Right atrium auricular region (tissue), 2 donors: ENCODE results near the gene VASH1. TPM values are rescaled to one million over a fixed set of nuclear protein-coding genes. Genes with fewer than 3 reads are reported as not detected.

Experiments used
- DNase-seq: peaks from one replicate; pipeline ENCODE4 v3.0.0-alpha.2; 2019; ENCODE audit warnings: low spot score
- H3K27ac ChIP-seq, 2 donors: fragments of 200-600 bp; sonication (generic); 1 replicate in 1 of 2; 2 replicates in 1 of 2; pipeline ENCODE4 v1.5.1; 2016 to 2019
- H3K27me3 ChIP-seq, 2 donors: fragments of 200-600 bp; sonication (generic); one replicate each; pipeline versions ENCODE4 v1.5.1 to v1.6.0; 2017 to 2019
- H3K36me3 ChIP-seq: fragments of 200-600 bp; sonication (generic); one replicate; pipeline ENCODE4 v1.5.1; 2016
- H3K4me1 ChIP-seq, 2 donors: fragments of 200-600 bp; sonication (generic); one replicate each; pipeline versions ENCODE4 v1.5.1 to v1.6.0; 2017 to 2019
- H3K4me3 ChIP-seq, 2 donors: fragments of 200-600 bp; sonication (generic); 1 replicate in 1 of 2; 2 replicates in 1 of 2; pipeline ENCODE4 v1.5.1; 2017 to 2019; ENCODE audit warnings: mild to moderate bottlenecking in 1 of 2, moderate library complexity in 1 of 2
- H3K9me3 ChIP-seq, 2 donors: fragments of 200-600 bp; sonication (generic); one replicate each; pipeline ENCODE4 v1.5.1; 2019
- total RNA-seq, 2 donors: library from RNA; depleted of rRNA; stranded (reverse); fragments of >200 nt; gene quantifications; one replicate each; pipeline ENCODE4 v1.1.0, GENCODE V29; 2016
- TF ChIP-seq, protein P1 (sequence below), 2 donors: fragments of 200-600 bp; sonication (generic); IDR thresholded peaks; one replicate each; pipeline ENCODE4 v1.5.1; 2019; ENCODE audit warnings: antibody characterized with exemption in 2 of 2

Gene VASH1
- total RNA-seq, 2 donors from 2014 or later, result 14.3 to 26.1 TPM

DNA sequence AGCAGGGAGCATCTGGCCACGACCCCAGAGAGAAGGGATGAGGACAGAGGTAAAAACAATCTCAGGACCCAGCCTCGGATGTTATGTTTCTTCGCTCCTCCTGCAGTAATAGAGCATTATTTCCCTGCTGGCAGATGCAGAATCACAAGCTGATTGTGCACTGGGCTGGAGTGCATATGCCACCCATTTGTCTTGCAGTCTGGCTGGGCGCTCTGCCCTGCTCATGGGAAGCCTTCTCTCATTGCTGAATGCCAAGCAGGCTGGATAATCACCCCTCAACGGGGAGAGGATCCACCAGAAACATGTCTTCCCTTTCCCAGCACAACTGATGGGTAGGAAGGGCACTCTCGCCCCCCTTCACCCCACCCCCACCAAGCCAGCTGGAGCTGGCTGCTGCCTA, 8.5 kb upstream of the VASH1 start:
- peaks cover 0 to 5% of the 10 kb centered on the region in 2 donors for H3K9me3 ChIP-seq
- DNase-seq, result no peak
- H3K4me1 ChIP-seq, result peaks cover 0 to 18% of the 10 kb centered on the region in 2 donors
- peak overlapping the region in 1 of 2 donors; percentile 42 for H3K27ac ChIP-seq
- no peaks in the 10 kb centered on the region for H3K36me3 ChIP-seq
- H3K4me3 ChIP-seq, result no peak overlapping the region
- no peaks in the 10 kb centered on the region for H3K27me3 ChIP-seq
- TF ChIP-seq, protein P1, sequence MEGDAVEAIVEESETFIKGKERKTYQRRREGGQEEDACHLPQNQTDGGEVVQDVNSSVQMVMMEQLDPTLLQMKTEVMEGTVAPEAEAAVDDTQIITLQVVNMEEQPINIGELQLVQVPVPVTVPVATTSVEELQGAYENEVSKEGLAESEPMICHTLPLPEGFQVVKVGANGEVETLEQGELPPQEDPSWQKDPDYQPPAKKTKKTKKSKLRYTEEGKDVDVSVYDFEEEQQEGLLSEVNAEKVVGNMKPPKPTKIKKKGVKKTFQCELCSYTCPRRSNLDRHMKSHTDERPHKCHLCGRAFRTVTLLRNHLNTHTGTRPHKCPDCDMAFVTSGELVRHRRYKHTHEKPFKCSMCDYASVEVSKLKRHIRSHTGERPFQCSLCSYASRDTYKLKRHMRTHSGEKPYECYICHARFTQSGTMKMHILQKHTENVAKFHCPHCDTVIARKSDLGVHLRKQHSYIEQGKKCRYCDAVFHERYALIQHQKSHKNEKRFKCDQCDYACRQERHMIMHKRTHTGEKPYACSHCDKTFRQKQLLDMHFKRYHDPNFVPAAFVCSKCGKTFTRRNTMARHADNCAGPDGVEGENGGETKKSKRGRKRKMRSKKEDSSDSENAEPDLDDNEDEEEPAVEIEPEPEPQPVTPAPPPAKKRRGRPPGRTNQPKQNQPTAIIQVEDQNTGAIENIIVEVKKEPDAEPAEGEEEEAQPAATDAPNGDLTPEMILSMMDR (IDR thresholded peaks at IDR 0.05), result no peak

DNA sequence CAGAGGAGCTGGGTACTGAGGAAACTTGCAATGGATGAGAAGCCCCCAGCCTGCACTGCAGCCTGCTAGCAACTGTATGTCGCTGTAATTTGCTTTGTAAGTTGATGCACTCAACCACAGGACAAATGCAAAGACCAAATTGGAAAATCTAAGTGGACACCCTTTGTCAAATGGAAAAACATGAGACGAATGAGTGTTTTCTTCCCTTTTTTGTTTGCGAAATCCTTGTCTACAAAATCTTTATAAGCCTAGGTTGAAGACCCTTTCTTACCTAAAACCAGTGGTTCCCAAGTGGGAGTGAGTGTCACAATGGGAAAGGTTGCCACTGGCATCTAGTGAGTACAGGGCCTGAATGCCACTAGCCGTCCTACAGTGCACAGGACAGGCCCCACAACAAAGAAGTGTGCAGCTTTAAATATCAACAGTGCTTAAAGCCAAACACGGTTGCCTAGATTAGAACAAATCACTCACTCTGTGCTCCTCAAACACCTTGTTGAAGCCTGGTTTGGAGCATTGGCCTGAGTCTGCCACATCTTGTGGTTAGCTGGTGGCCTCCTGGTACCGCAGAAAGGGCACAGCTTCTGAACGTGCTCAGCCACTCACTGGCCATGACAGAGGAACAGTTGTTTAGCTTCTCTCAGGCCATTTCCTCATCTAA, 7.6 kb upstream of the VASH1 start:
- Histone ChIP-seq H3K36me3 (no peaks in the 10 kb centered on the region), H3K27ac (peak overlapping the region; percentile 21 to 42), H3K4me3 (no peak overlapping the region), H3K27me3 (no peaks in the 10 kb centered on the region), H3K4me1 (peaks cover 0 to 18% of the 10 kb centered on the region in 2 donors), H3K9me3 (peaks cover 0 to 5% of the 10 kb centered on the region in 2 donors)
- TF ChIP-seq, protein P1 (IDR thresholded peaks at IDR 0.05), result no peak
- no peak for DNase-seq

DNA sequence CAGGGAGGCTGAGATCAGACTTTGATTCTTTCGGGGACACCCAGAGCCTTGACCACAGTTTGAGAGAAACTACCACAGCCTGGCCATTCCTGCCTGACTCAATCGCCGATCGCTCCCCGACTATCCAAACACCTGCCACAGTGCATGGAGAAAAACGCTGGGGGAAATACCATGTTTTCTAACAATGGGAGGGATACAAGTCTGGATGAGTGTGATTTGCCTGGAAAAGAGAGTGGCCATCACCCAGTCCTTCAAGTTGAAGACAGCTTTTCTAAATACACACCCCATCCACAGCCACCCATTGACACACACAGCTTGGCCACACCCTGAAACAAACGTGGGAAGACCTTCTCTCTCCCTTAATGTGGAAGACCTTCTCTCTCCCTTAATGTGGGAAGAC, 6.7 kb upstream of the VASH1 start:
- Histone ChIP-seq H3K4me1 (peaks cover 0 to 25% of the 10 kb centered on the region in 2 donors), H3K27ac (peak overlapping the region; percentile 21 to 42), H3K27me3 (no peaks in the 10 kb centered on the region), H3K36me3 (no peaks in the 10 kb centered on the region), H3K9me3 (no peaks in the 10 kb centered on the region), H3K4me3 (no peak overlapping the region)
- no peak for DNase-seq
- TF ChIP-seq, protein P1 (IDR thresholded peaks at IDR 0.05), result no peak

DNA sequence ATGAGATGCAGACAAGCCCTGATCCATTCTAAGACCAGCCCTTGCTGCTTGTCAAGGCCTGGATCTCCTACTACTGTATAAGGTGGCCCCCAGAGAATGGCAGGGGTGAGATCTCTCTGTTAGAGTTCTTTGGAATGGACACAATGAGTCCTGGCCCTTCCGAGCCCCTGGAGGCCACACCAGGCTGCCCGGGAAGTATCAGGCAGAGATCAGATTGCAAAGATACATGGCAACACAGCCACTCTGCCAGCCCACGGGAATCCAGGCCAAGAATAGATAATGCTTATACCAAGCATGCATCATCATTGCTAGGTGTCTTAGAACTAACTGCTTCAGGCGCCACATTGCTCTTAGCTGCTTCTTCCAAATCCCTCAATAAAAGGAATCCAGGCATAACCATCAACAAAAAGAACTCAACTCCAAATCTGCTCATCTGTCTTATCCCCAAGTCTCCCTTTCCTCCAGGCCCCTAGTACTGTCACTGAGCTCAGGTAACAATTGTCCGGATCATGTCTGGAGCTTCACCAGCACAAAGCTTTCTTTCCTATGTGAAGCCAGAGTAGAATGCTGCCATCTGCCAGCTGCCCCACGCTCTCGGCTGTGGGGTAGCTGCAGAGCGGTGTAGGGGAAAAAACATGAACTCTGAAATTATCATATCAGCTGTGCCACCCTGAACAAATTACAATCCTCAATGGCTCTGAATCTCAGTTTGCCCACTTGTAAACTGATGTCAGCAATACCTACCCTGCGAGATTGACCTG, 5.5 kb upstream of the VASH1 start:
- peak overlapping the region; percentile 4 to 21 for H3K27ac ChIP-seq
- H3K4me1 ChIP-seq, result peaks cover 0 to 36% of the 10 kb centered on the region in 2 donors
- no peak for DNase-seq
- H3K36me3 ChIP-seq, result no peaks in the 10 kb centered on the region
- no peaks in the 10 kb centered on the region for H3K27me3 ChIP-seq
- no peak overlapping the region for H3K4me3 ChIP-seq
- H3K9me3 ChIP-seq, result no peaks in the 10 kb centered on the region
- TF ChIP-seq, protein P1 (IDR thresholded peaks at IDR 0.05), result no peak

DNA sequence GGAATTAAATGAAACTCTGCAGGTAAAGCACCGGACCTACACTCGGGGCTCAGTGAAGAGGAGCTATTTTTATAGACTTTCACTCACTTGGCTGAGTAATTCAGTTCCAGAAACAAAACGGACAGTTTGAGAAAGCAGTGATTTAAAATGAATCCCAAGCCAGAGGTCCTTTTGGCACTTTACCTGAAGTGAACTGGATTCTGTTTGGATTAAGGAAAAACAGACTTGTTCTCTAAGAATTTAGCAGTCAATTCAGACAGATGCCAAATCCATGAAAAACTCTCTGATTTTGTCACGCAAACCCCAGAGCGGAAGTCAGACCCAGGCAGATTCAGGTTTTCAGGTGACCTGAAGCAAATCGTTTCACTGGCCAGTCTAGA, 4.9 kb upstream of the VASH1 start:
- no peaks in the 10 kb centered on the region for H3K36me3 ChIP-seq
- no peaks in the 10 kb centered on the region for H3K27me3 ChIP-seq
- TF ChIP-seq, protein P1 (IDR thresholded peaks at IDR 0.05), result no peak
- peak overlapping the region; percentile 4 to 21 for H3K27ac ChIP-seq
- no peak for DNase-seq
- no peaks in the 10 kb centered on the region for H3K9me3 ChIP-seq
- H3K4me1 ChIP-seq, result peaks cover 0 to 40% of the 10 kb centered on the region in 2 donors
- no peak overlapping the region for H3K4me3 ChIP-seq
